Vagina (tissue), 2 donors: ENCODE measurements around the gene REEP1.

ENCODE experiments used
- POLR2A ChIP-seq, 2 donors: fragments of 450-650 bp; IDR thresholded peaks; one replicate each; pipeline ENCODE4 v1.6.1; 2017; ENCODE audit warnings: antibody characterized with exemption in 2 of 2, mild to moderate bottlenecking in 2 of 2, moderate library complexity in 2 of 2
- POLR2AphosphoS5 ChIP-seq, 2 donors: sonication (generic); formaldehyde crosslinking; IDR thresholded peaks; one replicate each; pipeline ENCODE4 v1.9.0; 2017; ENCODE audit warnings: antibody characterized with exemption in 2 of 2, mild to moderate bottlenecking in 2 of 2, low read depth in 1 of 2; ENCODE audit not compliant: insufficient read depth in 1 of 2
- TF ChIP-seq, protein P1 (sequence below), 3 experiments: fragments of 450-650 bp in 2 of 3; fragments of 200-600 bp in 1 of 3; sonication (generic) in 1 of 3; IDR thresholded peaks; one replicate each; pipeline ENCODE4 v1.5.1; 2017 to 2019; ENCODE audit warnings: antibody characterized with exemption in 3 of 3, mild to moderate bottlenecking in 2 of 3, moderate library complexity in 2 of 3

DNA sequence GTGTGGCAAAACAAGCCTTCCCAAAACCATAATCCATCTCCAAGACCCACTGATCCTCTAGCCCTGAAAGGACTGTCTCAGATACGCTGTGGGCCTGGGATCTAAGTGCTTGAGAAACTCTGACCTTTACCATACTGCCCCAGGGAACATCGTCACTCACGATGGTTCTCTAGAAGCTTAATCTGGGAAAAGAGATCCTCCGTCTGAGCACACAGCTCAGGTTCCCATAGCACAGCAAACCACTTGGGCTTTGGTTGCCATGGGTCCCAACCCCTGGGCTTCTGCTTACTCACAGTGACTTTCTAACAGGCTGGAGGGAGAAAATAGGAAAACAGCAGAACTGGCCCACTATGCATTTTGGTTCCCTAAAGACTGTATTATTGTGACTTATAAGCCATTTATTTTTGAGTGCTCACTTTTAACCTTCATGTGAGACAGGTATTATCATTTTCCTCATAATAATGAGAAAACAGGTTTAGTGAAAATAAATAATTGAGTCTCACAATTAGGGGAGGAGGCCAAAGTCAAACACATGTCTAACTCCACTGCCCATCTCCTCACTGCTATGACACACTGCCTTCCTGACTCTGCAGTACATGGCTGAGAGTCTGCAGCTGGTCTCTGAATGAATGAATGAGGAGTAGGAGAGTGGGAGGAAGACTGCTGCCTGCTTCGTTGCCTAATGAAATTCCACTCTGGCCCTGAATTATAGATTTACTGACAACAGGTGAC, 46.7 kb downstream of the REEP1 start:
- TF ChIP-seq, protein P1, sequence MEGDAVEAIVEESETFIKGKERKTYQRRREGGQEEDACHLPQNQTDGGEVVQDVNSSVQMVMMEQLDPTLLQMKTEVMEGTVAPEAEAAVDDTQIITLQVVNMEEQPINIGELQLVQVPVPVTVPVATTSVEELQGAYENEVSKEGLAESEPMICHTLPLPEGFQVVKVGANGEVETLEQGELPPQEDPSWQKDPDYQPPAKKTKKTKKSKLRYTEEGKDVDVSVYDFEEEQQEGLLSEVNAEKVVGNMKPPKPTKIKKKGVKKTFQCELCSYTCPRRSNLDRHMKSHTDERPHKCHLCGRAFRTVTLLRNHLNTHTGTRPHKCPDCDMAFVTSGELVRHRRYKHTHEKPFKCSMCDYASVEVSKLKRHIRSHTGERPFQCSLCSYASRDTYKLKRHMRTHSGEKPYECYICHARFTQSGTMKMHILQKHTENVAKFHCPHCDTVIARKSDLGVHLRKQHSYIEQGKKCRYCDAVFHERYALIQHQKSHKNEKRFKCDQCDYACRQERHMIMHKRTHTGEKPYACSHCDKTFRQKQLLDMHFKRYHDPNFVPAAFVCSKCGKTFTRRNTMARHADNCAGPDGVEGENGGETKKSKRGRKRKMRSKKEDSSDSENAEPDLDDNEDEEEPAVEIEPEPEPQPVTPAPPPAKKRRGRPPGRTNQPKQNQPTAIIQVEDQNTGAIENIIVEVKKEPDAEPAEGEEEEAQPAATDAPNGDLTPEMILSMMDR (IDR thresholded peaks at IDR 0.05), result no peak
- TF ChIP-seq POLR2A (IDR thresholded peaks at IDR 0.05) (no peak), POLR2AphosphoS5 (IDR thresholded peaks at IDR 0.05; ENCODE audit: insufficient read depth in 1 of 2, low read depth in 1 of 2) (no peak)
